Esophagus squamous epithelium (tissue), 4 donors: ENCODE data around the gene NETO2.

Experiments
- CTCF ChIP-seq, 6 experiments: fragments of 450-650 bp in 4 of 6; fragments of 200-600 bp in 2 of 6; sonication (generic) in 2 of 6; IDR thresholded peaks; one replicate each; pipeline ENCODE4 v1.5.1; 2016 to 2019; ENCODE audit warnings: antibody characterized with exemption in 6 of 6, mild to moderate bottlenecking in 4 of 6, moderate library complexity in 4 of 6
- POLR2A ChIP-seq, 4 donors: fragments of 450-650 bp; IDR thresholded peaks; one replicate each; pipeline ENCODE4 v1.6.1; 2017; ENCODE audit warnings: antibody characterized with exemption in 4 of 4, mild to moderate bottlenecking in 4 of 4, moderate library complexity in 3 of 4

GRCh38 chr16:47037746-47038458 lies 105.8 kb downstream of the NETO2 start:
- TF ChIP-seq CTCF (IDR thresholded peaks at IDR 0.05) (peak; percentile 84 to 94 (median 88)), POLR2A (IDR thresholded peaks at IDR 0.05) (no peak)
